ENCODE data around the gene ABLIM1. TPM values are rescaled to one million over a fixed set of nuclear protein-coding genes. Genes with fewer than 3 reads are reported as not detected.

The ABLIM1 gene
- total RNA-seq, 6 experiments from 2014 or later: 38.8 to 76.5 (median 50.6) TPM

DNA sequence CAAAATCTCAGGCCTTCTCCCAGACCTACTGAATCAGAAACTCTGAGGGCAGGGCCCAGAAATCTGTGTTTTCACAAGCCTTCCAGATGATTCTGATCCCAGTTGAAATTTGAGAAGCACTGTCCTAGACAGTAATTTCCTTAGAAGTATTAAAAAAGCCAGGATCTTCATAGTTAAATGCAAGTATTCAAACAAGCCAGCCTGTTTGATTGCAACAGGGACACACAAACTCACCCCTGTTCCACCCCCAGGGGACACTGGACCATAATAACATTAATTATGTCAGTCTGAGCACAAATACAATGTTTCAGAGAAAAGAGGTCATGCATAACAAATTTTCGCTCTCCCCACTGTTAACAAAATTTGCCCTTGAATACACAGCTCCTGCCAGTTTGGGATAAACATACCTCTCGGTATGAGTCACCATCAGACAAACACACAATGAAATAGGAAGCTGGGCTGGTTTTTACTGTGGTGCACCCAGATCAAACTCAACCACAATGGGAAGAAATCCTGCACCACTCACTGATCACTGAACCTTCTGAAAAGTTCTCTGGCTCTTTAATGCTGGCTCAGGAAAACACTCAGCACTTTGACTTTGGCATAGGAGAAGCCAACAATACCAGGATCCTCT lies 34.3 kb downstream of the ABLIM1 start:
- Histone ChIP-seq H3K4me3 (no peak overlapping the region), H3K27me3 (no peaks in the 10 kb centered on the region), H3K36me3 (no peaks in the 10 kb centered on the region), H3K27ac (peak overlapping the region; percentile 71 to 88 (median 73)), H3K4me1 (peaks cover 0 to 28% (median 8%) of the 10 kb centered on the region in 4 donors), H3K9me3 (no peaks in the 10 kb centered on the region)
- intact Hi-C loops (cut with DNase I): no loop called here
- no peak for TF ChIP-seq CTCF (IDR thresholded peaks at IDR 0.05)
- TF ChIP-seq POLR2A (IDR thresholded peaks at IDR 0.05): peak; percentile 48
- ATAC-seq (peak; percentile 86 to 94 (median 92)), DNase-seq (no peak)
- whole genome bisulfite sequencing (ENCODE audit: insufficient coverage, low coverage, low lambda C conversion rate, missing lambda C conversion rate): 17% methylated on average over 1 of the region's 2 CpGs

GRCh38 chr10:114623155-114623554 lies 34.9 kb downstream of the ABLIM1 start:
- TF ChIP-seq POLR2A (IDR thresholded peaks at IDR 0.05) (no peak), CTCF (IDR thresholded peaks at IDR 0.05) (no peak)
- no peaks in the 10 kb centered on the region for H3K27me3 ChIP-seq
- H3K4me3 ChIP-seq: no peak overlapping the region
- H3K27ac ChIP-seq: peak overlapping the region; percentile 71 to 88 (median 73)
- intact Hi-C loops (cut with DNase I): no loop called here
- DNase-seq (no peak), ATAC-seq (peak in 1 of 4 donors; percentile 8)
- H3K9me3 ChIP-seq: no peaks in the 10 kb centered on the region
- no peaks in the 10 kb centered on the region for H3K36me3 ChIP-seq
- 78% methylated on average over 2 of the region's 2 CpGs for WGBS (ENCODE audit: insufficient coverage, low coverage, low lambda C conversion rate, missing lambda C conversion rate)
- peaks cover 0 to 26% (median 6%) of the 10 kb centered on the region in 4 donors for H3K4me1 ChIP-seq

GRCh38 chr10:114618722-114619121 lies 39.4 kb downstream of the ABLIM1 start:
- no peaks in the 10 kb centered on the region for H3K27me3 ChIP-seq
- no CpG with 5 or more reads among the region's 3 CpGs for WGBS (ENCODE audit: insufficient coverage, low coverage, low lambda C conversion rate, missing lambda C conversion rate)
- H3K27ac ChIP-seq: no peak overlapping the region
- intact Hi-C loops (cut with DNase I): no loop called here
- no peaks in the 10 kb centered on the region for H3K36me3 ChIP-seq
- DNase-seq (no peak), ATAC-seq (no peak)
- TF ChIP-seq CTCF (IDR thresholded peaks at IDR 0.05) (no peak), POLR2A (IDR thresholded peaks at IDR 0.05) (no peak)
- no peak overlapping the region for H3K4me3 ChIP-seq
- no peaks in the 10 kb centered on the region for H3K9me3 ChIP-seq
- H3K4me1 ChIP-seq: peaks cover 0 to 23% (median 10%) of the 10 kb centered on the region in 4 donors

GRCh38 chr10:114616516-114616915 lies 41.6 kb downstream of the ABLIM1 start:
- TF ChIP-seq POLR2A (IDR thresholded peaks at IDR 0.05): no peak
- H3K9me3 ChIP-seq: no peaks in the 10 kb centered on the region
- no peaks in the 10 kb centered on the region for H3K27me3 ChIP-seq
- H3K36me3 ChIP-seq: no peaks in the 10 kb centered on the region
- no peak overlapping the region for H3K4me3 ChIP-seq
- ATAC-seq: no peak
- H3K4me1 ChIP-seq: peaks cover 0 to 34% (median 15%) of the 10 kb centered on the region in 4 donors
- WGBS (ENCODE audit: insufficient coverage, low coverage, low lambda C conversion rate, missing lambda C conversion rate): 100% methylated on average over 4 of the region's 4 CpGs
- peak overlapping the region in 2 of 3 donors; percentile 91 to 94 for H3K27ac ChIP-seq
- intact Hi-C loops (cut with DNase I): no loop called here
- DNase-seq: no peak

DNA sequence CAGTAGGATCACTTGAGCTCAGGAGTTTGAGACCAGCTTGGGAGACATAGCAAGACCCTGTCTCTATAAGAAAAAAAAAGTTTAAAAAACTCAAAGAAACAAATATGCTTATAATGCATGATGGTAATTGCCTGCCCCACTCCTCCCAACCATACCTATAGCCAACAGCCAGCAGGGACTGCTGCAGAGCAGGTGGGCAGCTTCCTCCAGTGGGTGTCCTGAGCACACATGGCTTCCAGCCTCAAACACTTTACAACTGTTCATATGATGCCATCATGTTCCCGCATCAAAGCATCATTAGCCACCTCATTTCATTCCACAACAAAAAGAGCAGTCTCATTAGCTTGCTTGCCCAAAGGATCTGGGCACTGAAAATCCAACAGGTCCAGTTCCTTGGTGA lies 42.0 kb downstream of the ABLIM1 start:
- Histone ChIP-seq H3K9me3 (no peaks in the 10 kb centered on the region), H3K4me3 (no peak overlapping the region), H3K27ac (peak overlapping the region in 2 of 3 donors; percentile 91 to 94), H3K4me1 (peaks cover 0 to 34% (median 15%) of the 10 kb centered on the region in 4 donors), H3K27me3 (no peaks in the 10 kb centered on the region), H3K36me3 (no peaks in the 10 kb centered on the region)
- intact Hi-C loops (cut with DNase I): no loop called here
- no peak for ATAC-seq
- WGBS (ENCODE audit: insufficient coverage, low coverage, low lambda C conversion rate, missing lambda C conversion rate): no CpG with 5 or more reads among the region's 1 CpG
- TF ChIP-seq POLR2A (IDR thresholded peaks at IDR 0.05) (no peak), CTCF (IDR thresholded peaks at IDR 0.05) (no peak)
- DNase-seq: no peak
